Stimulated activated CD4-positive, alpha-beta T cell treated with anti-CD3 and anti-CD28 coated beads, Interleukin-12 subunit alpha, Interleukin-12 subunit beta, amount 100 ng/mL, for 4 hours (primary cell): ENCODE results near the gene FOSL2.

Source experiments
- DNase-seq: peaks from one replicate; pipeline ENCODE4 v3.0.0-alpha.2; 2020

Gene FOSL2

GRCh38 chr2:28375742-28376631, 16.7 kb upstream of the FOSL2 start:
- DNase-seq, result no peak

GRCh38 chr2:28377195-28377816, 15.4 kb upstream of the FOSL2 start:
- no peak for DNase-seq

GRCh38 chr2:28377984-28378678, 14.5 kb upstream of the FOSL2 start:
- DNase-seq, result no peak

- DNase-seq, result no peak
Measured at GRCh38 chr2:28378679-28379584, 13.7 kb upstream of the FOSL2 start.

GRCh38 chr2:28380219-28380618, 12.4 kb upstream of the FOSL2 start:
- no peak for DNase-seq

GRCh38 chr2:28381225-28382180, 11.2 kb upstream of the FOSL2 start:
- DNase-seq, result no peak

- no peak for DNase-seq
Measured at GRCh38 chr2:28382755-28383154, 9.9 kb upstream of the FOSL2 start.

- DNase-seq, result no peak
Measured at GRCh38 chr2:28387082-28387960, 5.3 kb upstream of the FOSL2 start.

- DNase-seq, result no peak
Measured at GRCh38 chr2:28389399-28390240, 3.0 kb upstream of the FOSL2 start.

GRCh38 chr2:28390241-28390745, 2.4 kb upstream of the FOSL2 start:
- DNase-seq, result peak; percentile 93

- no peak for DNase-seq
Measured at GRCh38 chr2:28390746-28391563, 1.7 kb upstream of the FOSL2 start.

GRCh38 chr2:28391564-28392296, 928 bp upstream of the FOSL2 start:
- peak; percentile 58 for DNase-seq

GRCh38 chr2:28393114-28393836, 617 bp downstream of the FOSL2 start:
- DNase-seq, result peak; percentile 57

GRCh38 chr2:28394331-28394877, 1.7 kb downstream of the FOSL2 start:
- no peak for DNase-seq

- DNase-seq, result no peak
Measured at GRCh38 chr2:28394997-28395333, 2.3 kb downstream of the FOSL2 start.

- no peak for DNase-seq
Measured at GRCh38 chr2:28395334-28396061, 2.8 kb downstream of the FOSL2 start.
